NCI-H69 (cell line): ENCODE results near the gene SCUBE2.

Experiments used
- DNase-seq: peaks from one replicate; lab custom pipeline; 2025; lab: John Stamatoyannopoulos, UW

SCUBE2 gene

DNA sequence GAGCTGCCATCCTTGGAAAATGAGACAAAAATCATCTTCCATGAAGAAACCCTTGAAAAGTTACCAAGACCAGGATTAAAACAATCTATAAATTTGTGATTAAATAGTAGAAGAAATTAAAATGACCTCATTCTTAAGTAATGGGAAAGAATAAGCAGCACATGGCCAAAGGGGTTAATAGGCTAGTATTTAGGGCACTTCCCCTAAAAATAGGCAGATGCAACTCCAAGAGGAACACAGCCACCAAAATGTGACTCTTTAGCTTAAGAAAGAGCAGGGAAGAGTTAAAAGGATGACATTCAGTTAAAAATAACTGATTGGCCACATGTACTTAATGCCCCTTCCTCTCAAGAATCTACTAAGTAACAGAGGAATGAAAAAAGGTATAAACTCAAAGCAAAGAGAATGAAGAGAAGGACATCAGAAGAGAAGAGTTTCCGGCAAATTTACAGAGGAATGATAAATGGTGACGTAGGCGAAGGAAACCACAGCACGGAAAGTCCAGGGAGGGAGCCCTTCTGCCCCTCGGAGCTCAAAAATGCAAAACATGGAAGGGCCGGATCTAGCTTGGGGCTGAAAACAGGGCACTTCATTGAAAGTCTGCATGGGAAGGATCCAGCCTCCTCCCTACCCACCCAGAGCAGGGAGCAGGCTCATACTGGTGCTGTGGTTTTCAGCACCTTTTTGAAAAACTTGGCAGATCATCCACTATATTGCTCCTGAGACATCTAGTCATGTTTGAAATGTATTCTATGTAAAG is 17.8 kb downstream of the SCUBE2 start:
- no peak for DNase-seq

DNA sequence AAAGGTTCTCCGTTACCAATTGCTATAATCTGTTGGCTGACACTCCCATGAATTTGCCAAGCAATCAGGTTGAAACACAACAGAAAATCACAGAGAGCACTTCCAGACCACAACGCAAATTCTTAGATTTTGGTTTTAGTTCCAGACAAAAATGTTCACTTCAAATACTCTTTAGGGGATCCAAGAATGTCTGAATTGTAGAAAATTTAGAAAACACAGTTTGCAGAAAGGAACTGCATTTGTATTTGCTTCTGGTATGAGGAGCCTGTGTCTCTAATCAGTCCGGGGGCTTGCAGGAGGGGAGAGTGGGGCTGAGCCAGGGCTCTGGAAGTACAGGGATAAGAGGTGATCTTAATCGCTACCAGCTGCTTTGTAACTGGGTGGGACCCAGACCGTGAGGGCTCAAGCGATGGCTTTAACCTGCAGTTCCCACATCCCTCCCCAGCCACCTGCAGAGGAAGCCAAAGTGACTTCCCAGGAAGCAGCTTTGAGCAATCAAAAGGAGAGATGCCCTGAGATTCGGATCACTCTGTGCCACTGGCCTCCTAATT is 18.7 kb downstream of the SCUBE2 start:
- no peak for DNase-seq

DNA sequence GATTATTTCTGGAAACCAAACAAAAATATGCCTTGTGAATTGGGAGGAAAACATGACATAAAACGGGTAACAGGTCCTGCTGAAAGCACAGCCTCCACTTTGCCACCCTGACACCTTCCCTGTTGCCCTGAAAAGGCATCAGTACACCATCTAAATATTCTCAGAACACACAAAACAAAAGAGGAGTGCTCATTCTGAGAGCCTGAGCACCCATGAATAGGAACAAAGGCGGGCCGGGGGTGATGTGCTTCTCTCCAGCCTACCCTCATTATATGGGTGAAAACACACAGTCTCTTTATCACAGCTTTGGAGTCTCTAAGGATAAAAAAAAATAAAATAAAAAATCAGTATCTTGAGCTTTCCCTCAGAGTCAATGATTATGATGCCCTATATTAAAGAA is 19.7 kb downstream of the SCUBE2 start:
- no peak for DNase-seq

DNA sequence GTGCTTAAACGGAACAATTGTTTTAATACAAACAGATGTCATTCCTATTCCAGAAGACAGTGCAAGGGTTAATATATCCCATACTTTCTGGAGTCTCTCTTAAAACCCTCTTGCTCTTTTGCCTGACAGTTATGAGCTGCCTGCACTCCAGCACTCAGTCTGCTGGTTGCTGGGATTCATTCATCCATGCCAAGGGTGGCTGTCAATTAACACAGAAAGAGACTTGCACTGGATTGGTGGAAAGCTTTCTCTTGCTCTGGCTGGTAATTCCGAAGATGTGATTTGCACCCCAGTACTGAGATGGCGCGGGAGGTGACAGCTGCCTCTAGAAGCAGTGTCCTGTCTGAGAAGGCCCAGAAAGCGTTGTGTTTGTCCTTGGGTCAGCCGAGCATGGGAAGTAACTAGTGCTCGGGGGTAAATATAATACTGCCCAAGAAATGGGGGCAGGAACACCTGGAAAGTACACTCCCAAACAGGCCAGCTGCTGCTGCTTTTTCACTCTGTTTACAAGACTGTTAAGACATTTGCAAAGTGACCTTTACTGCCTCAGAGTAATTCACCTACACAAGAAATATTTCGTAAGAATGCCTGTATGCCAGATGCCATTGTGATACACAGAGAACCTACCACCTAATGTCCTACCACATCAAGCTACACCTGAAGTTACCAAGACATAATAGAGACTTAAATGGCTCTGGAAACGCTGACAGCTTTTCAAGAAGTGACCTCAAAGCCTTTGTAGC is 20.5 kb downstream of the SCUBE2 start:
- DNase-seq: peak; percentile 33

DNA sequence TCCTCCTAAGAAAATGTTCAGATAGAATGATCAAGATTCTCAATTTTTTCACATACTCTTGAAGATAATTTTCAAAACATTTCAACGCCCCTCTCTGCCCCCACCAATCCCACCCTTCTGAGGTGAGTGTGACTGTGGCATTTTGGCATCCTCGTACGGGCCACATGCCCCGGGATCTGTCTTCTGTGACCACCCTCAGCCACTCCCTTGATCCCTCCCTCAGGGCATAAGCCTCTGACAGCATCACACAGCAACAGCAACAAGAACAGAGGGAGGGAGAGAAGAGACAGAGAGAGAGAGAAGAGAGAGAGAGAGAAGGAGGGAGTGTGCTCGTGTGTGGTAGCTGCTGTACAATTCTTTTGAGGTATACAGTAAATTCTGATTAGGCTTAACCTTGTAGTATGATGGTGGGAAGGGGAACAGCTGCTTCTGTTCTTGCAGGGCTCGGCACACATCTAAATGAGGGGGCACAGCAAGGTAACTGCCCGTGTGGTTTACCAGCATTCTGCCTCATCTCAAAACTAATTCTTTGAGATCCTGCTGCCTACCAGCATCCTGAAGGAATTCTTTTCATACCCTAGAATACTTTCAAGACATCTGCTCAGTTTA is 21.4 kb downstream of the SCUBE2 start:
- no peak for DNase-seq

DNA sequence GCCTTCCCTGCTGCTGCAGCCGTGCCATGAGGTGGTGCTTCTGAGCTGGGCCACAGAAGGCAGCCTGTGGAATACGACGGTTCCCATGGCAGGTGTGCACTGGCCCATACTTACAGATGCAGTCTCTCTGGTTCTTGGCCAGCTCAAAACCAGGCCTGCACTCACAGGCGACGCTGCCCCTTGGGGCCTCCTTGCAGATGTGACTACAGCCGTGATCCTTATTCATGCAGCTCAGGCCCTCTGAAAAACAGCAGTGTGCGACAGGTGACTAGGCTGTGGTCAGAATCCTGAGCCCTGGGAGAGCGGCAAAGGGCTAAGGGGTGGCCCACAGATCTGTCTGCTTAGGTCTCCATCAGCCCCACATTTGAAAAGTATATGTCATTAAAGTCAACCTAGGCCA is 22.1 kb downstream of the SCUBE2 start:
- no peak for DNase-seq

DNA sequence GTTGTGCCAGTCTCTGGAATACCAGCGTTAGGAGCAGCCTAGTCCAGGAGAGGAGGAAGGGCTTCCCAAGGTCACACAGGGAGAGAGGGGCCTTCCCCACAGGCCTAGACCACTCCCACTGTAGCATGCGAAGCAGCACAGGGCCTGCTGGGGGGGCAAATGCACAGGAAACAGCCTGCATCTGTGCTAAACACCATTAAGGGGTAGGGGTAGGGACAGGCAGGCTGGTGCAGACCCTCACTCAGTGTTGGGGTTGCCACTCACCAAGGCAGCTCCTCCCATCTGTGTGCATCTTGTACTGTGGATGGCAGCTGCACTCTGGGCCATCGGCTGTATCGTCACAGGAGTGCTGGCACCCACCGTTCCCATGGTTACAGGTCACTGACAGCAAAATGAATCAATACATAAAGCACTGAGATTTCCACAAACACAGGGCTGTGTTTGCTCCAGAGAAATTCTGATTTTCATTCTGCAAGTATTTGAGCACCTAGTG is 24.9 kb downstream of the SCUBE2 start:
- peak; percentile 44 for DNase-seq

DNA sequence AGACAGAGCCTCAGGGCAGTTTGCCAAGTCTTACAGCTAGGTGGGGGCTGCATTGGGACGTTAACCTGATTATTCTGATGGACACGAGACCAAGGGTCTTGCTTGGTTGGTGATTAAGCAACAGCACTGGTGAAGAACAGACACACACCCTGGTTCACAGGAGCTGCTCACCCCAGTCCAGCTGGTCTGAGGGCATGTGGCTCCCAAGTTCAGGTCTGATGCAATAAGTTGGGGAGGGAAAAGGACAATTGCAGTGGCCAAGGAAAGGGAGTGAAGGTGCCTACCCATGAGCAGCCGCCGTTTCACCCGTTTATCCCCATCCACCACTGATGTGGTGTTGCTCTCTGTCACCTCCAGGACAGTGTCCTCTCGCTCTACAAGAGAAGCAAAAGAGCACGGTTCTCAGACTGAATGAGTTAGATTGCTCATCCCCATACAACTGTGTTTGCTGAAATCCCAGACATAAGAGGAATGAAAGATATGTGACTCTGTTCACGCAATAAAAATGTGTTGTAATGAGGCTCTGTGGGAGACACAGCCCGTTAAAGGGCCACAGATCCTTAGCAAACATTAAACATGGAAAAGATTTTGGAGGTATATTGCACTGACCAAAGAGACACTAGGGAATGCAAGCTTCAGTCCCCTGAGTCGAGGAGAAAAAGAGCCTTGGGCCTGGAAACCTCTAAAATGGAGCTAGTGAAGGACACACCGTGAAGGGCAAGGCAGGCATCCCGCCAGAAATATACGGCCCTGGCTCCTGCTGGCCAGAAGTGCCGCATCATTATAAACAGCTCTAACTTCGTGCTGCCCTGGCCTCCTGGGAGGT is 25.6 kb downstream of the SCUBE2 start:
- DNase-seq: no peak

DNA sequence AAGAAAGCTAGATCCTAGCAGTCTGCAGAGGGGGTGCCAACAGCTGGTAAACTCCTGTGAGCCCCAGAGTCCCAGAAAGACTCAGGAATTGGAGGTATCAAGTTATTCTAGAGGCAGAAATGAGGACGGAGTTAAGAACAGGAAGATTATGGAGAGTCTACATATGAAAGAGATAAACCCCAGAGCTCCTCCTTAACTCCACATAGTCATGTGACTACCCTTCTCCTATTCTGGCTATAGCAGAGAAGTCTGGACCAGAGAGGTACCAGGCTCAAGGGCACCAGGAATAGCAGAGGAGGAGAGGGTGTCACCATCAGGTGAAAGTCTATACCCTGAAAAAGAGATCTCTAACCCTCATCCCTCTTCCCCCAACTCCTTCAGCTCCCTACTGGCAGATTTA is 29.6 kb downstream of the SCUBE2 start:
- DNase-seq: no peak

DNA sequence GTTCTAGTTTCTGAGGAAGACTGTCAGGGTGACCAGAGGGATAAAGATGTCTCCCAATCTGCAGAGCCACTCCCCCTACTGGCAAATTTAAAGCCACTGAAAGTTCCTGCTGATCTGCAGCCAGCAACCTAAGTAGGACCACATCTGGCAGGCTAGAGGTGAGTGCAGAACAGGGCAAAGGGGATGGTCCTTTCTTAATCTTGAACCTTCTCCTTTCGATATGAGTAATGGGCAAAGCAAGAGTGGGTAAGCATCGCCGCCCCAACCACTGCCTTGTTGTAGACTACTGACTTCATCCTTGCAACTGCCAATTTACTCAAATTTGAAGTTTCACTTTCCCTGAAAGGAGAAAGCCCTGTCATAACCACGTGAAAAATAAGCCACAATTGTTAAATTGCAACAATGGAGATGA is 30.7 kb downstream of the SCUBE2 start:
- peak; percentile 76 for DNase-seq

DNA sequence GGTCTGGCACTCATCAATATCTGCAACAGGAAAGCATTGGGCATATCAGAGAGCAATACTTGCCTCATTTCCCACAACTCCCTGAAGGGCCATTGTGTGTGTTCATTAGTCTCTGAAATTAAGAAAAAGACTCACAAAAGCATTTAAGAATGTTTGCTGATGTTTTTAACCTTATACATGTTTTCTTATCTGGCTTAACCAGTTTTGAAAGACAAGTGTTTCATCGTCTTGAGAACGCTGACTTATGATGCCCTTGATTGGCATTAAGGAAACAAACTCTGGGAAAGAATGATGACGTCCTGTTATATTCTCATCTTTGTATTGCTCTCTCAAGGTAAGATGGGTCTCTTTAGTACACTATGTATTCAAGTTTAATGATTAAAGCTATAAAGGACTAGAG is 32.0 kb downstream of the SCUBE2 start:
- DNase-seq: peak; percentile 32

DNA sequence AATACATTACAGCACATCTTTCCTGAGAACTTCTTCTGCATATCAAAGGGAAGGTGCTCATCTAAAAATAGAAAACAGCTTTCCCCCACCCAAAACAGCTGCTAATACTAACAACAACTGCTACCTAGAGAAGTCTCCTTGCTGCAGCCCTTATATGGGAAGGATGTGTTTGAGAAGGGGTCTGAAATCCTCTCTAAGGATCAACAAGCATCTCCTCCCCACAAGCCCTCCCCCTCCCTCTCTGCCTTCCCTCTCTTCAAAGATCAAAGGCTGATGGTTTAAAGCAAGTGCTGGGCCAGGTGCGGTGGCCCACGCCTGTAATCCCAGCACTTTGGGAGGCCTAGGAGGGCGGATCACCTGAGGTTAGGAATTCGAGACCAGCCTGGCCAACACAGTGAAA is 33.5 kb downstream of the SCUBE2 start:
- DNase-seq: peak; percentile 20

DNA sequence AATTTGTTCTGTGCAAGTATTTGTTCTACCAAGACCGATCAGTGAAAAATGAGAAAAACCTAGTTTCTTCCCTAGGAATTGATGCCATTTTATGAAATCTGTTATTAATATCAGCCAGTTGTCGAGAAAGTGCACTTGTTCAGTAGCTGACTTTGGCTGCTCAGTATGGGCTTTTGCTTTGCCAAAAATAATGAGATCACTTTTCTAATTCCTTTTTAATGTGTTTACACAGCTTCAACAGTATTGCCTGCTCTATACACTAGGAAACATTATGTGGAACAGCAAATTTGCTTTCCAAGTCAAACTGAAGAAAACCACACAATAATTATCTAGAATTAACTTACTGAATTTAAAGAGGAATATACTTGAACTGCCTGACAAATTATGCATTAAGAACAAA is 34.4 kb downstream of the SCUBE2 start:
- DNase-seq: peak; percentile 75

DNA sequence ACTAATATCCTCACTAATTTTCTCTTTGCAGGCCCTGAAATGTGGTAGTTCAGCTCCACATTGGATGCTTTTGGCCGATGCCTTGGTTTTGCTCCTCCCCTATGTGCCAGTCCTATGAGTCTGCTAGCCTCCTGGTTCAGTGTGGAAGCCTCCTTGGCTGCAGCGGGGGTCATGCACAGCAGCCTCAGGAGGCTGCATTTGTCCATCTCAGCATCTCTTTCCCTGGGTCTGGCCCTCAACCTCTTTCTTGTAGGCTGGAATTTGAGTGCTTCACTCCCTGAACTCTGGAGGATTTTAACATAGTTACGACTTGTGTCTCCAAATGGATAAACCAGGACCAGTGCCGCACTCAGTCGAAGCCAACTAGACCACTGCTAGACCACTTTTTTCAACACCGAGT is 34.9 kb downstream of the SCUBE2 start:
- DNase-seq: no peak

DNA sequence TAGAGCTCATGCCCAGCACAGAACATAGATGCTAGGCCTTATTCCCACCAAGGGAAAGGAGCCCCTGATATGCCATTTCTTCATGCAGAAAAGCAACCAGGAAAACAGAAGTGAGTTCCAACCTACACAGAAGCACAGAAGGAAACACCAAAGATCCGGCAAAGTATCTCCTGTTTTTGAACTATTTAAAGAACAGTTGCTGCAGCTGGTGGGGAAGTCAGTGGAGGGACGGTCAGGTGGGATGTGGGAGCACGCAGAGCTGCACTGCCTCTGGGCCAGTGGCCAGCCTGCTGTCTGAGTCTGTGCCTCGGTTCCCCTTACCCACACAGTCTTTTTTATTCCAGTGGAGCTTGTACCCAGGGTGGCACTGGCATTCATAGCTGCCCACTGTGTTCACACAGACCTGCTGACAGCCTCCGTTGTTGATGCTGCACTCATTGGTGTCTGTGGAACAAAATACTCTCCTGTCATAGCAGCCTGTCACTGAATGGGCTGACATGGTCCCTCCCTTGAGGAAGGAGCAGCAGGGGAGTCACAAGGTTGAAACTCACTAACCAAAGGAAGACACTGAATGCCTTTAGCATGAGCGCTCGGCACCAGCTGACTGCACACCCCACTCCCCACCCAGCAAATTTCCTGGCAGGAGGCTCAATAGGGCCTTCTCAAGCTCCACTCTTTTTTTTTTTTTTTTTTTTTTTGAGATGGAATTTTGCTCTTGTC is 37.9 kb downstream of the SCUBE2 start:
- DNase-seq: no peak

DNA sequence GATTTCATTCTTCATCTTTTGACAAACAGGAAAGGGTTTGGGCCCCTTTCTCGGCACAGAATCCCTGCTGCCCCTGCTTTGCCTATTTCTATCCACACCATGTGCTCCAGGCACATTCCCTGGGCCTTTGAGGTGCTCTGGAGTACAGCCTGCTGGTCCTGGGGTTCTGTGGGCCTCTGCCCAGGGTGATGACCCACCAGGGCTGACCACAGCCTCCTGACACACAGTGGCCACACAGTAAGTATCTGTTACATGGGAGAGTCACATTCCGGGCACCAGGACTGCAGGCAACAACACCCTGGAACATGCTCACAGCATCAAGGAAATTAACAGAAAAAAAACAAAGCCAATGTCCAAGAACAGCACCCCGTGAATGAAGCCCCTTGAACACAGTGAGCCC is 39.1 kb downstream of the SCUBE2 start:
- no peak for DNase-seq

DNA sequence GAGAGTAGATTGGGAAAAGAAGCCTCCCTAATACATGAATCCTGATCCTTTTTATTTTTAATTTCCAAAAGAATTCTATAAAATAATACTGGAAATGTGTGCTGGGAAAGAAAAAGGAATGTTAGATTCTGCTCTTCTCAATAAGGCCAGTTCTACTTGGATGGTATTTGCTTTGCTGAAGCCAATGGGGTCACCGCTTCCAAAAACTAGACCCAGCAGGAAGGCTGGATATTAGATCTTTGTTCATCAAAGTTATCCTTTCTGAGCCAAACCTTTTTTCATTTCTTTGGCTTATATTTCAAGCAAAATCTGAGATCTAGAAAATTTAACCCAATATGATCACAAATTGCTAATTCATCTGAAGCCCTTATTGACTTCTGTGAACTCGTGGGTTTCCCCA is 41.4 kb downstream of the SCUBE2 start:
- DNase-seq: no peak

DNA sequence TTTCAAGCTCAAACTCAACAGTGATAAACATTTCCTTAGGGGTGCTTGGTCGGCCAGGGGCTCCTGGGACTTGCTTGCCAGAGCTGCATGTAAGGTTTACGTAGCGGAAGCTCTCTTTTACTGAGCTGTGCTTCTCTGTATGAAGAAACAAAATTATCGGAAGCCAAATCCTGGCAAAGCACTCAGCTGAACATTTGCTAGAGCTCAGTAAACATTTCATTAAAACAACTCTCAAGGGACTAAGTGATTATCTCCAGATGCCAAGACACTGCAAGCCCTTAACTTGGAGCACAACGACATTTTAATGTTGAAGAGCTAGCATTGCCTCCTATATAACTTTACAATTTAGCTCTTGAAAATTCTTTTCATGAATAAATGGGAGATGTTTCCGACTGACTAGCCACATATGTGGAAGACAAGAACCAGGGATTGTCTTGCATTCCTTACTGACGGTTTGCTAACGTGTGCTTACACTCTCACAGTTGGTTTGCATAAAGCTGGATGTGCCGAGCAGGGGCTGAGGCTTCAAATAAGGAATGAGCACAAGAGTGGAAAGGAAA is 43.4 kb downstream of the SCUBE2 start:
- peak; percentile 83 for DNase-seq

DNA sequence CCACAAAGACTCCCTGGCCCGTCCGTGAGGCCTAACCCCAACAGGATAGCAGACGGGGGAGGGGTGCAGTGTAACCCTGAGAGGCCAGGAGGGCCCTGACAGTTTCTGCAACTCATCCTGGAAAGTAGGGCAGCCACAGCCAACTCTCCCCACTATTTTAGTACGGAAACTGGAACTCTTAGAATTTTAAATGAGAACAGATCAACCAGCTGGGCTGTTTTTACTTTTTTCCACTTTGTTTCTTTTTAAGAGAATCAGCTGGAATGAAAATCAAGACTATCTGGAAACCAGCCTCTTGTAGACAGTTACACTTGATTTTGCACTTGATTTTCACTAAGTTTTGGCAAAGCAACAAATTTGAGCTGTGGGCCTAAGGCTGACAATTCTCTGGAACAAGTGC is 44.9 kb downstream of the SCUBE2 start:
- DNase-seq: no peak

DNA sequence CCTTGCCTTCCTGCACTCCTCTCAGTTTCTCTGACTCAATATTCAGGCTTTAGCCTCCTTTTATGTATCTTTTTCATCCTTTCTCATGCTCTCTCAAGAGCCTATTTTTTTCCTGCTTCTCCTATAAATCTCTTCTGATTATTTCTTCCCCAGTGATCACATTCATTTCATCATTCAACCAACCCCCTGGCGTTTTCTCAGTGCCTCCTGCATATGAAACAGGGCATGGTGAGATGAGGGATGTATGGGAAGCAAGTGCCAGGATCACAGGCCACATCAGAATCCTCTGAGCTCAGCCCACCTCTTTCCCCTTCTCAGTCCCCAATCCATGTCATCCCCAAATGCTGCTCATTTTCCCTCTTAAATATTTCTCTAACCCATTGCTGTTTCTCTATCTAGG is 48.9 kb downstream of the SCUBE2 start:
- no peak for DNase-seq

DNA sequence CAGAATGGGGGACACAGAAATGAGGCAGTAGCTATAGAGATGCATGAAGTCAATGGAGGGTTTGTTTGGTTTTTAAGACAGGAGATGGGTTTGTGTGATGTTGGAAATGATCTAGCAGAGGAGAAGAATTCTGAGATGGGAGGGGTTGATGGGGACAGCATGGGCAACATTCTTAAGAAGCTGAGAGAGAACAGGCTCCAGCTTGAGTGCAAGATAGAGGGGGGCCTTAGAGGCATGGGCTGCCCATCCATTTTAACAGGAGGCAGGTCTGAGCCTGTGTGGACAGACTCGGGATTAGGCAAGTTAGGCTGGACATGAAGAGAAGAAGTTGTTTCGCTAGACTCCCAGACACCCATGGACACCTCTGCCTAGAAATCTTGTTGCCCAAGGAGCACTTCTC is 49.7 kb downstream of the SCUBE2 start:
- no peak for DNase-seq
